ENCODE results near the gene TMEM11. TPM values are rescaled to one million over a fixed set of nuclear protein-coding genes. Genes with fewer than 3 reads are reported as not detected.

TMEM11 gene
- total and polyA plus RNA-seq, 2 donors from 2014 or later: 17.4 to 34.2 TPM

DNA sequence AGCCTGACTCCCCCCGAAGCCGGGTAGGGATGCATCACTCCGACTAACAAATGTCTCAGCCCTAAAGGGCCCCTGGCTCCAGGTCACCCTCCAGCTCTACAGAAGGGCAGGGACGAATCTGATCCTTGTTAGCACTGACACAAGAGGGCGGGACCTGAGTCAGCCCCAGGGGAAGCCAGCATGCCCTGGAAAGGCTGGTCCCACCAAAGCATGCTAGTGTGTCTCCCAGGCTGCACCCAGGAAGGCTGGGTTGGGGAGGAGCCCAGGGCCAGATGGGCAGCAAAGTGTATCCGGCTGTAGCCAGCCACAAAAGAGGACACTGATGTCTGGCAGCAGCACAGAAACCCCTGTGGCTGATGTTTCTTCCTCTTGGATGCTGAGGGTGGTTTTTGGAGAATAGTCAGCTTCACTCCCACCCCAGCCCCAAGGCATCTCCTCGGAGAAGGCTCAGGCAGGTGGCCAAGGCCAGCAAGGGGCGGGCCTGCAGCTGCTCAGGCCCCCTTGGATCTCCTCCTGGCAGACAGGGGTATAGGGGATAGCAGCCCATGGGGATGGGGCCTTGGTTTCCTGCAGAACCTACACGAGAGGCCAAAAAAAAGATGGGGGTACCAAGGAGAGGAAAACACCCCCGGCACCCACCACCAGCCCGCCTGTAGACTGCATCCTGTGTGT is 28.2 kb upstream of the TMEM11 start:
- no peak for FAIRE-seq
- Histone ChIP-seq H3K4me1 (ENCODE audit: control insufficient read depth in 2 of 3, insufficient read depth in 2 of 3, low read depth in 1 of 3, low read length in 3 of 3) (peaks cover 0 to 14% (median 11%) of the 10 kb centered on the region in 3 donors), H3K36me3 (ENCODE audit: control insufficient read depth in 2 of 3, insufficient read depth in 3 of 3, low read length in 3 of 3) (no peaks in the 10 kb centered on the region), H3K4me3 (ENCODE audit: low read length in 3 of 3) (no peak overlapping the region), H3K27ac (ENCODE audit: low read depth in 2 of 2, low read length in 2 of 2) (no peak overlapping the region), H3K9ac (ENCODE audit: low read length in 3 of 3) (no peak overlapping the region), H3K9me3 (ENCODE audit: control insufficient read depth in 2 of 3, insufficient read depth in 1 of 3, low read length in 3 of 3) (no peaks in the 10 kb centered on the region), H3K27me3 (ENCODE audit: control insufficient read depth, insufficient read depth, low read length) (no peaks in the 10 kb centered on the region)
- TF ChIP-seq, protein P1, sequence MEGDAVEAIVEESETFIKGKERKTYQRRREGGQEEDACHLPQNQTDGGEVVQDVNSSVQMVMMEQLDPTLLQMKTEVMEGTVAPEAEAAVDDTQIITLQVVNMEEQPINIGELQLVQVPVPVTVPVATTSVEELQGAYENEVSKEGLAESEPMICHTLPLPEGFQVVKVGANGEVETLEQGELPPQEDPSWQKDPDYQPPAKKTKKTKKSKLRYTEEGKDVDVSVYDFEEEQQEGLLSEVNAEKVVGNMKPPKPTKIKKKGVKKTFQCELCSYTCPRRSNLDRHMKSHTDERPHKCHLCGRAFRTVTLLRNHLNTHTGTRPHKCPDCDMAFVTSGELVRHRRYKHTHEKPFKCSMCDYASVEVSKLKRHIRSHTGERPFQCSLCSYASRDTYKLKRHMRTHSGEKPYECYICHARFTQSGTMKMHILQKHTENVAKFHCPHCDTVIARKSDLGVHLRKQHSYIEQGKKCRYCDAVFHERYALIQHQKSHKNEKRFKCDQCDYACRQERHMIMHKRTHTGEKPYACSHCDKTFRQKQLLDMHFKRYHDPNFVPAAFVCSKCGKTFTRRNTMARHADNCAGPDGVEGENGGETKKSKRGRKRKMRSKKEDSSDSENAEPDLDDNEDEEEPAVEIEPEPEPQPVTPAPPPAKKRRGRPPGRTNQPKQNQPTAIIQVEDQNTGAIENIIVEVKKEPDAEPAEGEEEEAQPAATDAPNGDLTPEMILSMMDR (IDR thresholded peaks at IDR 0.05; ENCODE audit: borderline replicate concordance, extremely low read depth, insufficient read depth): no peak
- no peak for DNase-seq
- intact Hi-C loops (cut with DNase I): no loop called here

DNA sequence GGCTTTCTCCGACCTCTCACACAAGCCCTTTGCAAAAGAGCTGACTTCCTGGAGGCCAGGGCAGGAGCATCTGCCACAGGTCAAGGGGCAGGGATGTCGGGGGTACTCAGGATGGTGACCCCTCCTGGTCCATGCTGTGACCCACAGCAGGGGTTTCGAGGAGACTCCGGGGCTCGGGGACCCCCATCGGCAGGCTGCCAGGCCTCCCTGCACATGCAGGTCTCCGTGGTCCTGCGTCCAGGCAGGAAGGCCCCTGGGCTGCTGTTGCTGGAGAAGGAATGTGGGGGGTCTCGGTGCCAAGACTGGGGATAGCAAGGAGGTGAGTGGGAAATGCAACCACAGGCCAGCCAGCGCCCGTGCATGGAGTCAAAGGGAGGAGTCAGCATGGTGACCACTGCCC is 27.6 kb upstream of the TMEM11 start:
- Histone ChIP-seq H3K27me3 (ENCODE audit: control insufficient read depth, insufficient read depth, low read length) (no peaks in the 10 kb centered on the region), H3K27ac (ENCODE audit: low read depth in 2 of 2, low read length in 2 of 2) (no peak overlapping the region), H3K4me3 (ENCODE audit: low read length in 3 of 3) (no peak overlapping the region), H3K36me3 (ENCODE audit: control insufficient read depth in 2 of 3, insufficient read depth in 3 of 3, low read length in 3 of 3) (no peaks in the 10 kb centered on the region), H3K4me1 (ENCODE audit: control insufficient read depth in 2 of 3, insufficient read depth in 2 of 3, low read depth in 1 of 3, low read length in 3 of 3) (peaks cover 0 to 14% (median 11%) of the 10 kb centered on the region in 3 donors), H3K9ac (ENCODE audit: low read length in 3 of 3) (no peak overlapping the region), H3K9me3 (ENCODE audit: control insufficient read depth in 2 of 3, insufficient read depth in 1 of 3, low read length in 3 of 3) (no peaks in the 10 kb centered on the region)
- FAIRE-seq (no peak), DNase-seq (peak in 1 of 5 donors; percentile 49)
- TF ChIP-seq, protein P1 (IDR thresholded peaks at IDR 0.05; ENCODE audit: borderline replicate concordance, extremely low read depth, insufficient read depth): no peak
- intact Hi-C loops (cut with DNase I): no loop called here

DNA sequence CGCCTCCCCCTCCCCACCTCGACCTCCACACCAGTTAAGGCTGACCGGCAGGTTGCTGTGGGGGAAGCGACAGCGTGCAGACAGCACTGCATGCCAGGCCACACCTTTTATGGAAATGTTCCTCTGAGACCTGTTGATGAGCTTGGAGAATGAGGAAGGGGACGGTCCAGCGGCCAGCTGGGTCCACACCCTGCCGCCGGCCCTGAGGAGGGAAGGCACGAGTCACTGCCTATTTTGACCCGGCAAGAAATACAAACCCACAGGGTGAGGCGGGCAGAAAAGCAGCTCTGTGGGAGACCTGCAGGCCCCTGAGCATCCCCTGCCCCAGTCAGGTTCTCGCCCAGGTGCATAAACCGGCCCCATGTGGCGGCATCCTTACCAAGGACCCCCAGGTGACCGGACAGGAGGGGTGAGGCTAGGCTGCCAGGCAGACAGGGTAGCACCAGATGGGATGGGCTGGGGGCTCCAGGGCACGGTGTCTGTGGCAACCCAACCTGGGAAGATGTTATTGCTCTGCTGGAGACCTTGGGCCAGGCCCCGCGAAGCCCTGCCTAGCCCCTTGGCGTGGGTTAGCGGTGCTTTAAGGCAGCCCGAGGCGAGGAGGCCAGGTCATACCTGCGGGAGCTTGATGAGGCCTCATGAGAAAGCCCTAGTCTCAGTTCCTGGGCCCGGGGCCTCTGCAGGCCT is 26.6 kb upstream of the TMEM11 start:
- peaks cover 0 to 14% (median 11%) of the 10 kb centered on the region in 3 donors for H3K4me1 ChIP-seq (ENCODE audit: control insufficient read depth in 2 of 3, insufficient read depth in 2 of 3, low read depth in 1 of 3, low read length in 3 of 3)
- H3K9me3 ChIP-seq (ENCODE audit: control insufficient read depth in 2 of 3, insufficient read depth in 1 of 3, low read length in 3 of 3): no peaks in the 10 kb centered on the region
- TF ChIP-seq, protein P1 (IDR thresholded peaks at IDR 0.05; ENCODE audit: borderline replicate concordance, extremely low read depth, insufficient read depth): no peak
- H3K27me3 ChIP-seq (ENCODE audit: control insufficient read depth, insufficient read depth, low read length): no peaks in the 10 kb centered on the region
- FAIRE-seq: no peak
- no peak overlapping the region for H3K9ac ChIP-seq (ENCODE audit: low read length in 3 of 3)
- no peak overlapping the region for H3K27ac ChIP-seq (ENCODE audit: low read depth in 2 of 2, low read length in 2 of 2)
- intact Hi-C loops (cut with DNase I): no loop called here
- DNase-seq: peak; percentile 42 to 85 (median 58)
- H3K36me3 ChIP-seq (ENCODE audit: control insufficient read depth in 2 of 3, insufficient read depth in 3 of 3, low read length in 3 of 3): no peaks in the 10 kb centered on the region
- H3K4me3 ChIP-seq (ENCODE audit: low read length in 3 of 3): no peak overlapping the region
